Sigmoid colon (tissue), 3 donors: ENCODE results near the gene PLBD1.

ENCODE experiments used
- CTCF ChIP-seq, 4 experiments: fragments of 450-650 bp in 3 of 4; fragments of 200-600 bp in 1 of 4; IDR thresholded peaks; one replicate each; pipeline ENCODE4 v1.5.1; 2016 to 2019; ENCODE audit warnings: antibody characterized with exemption in 4 of 4, mild to moderate bottlenecking in 3 of 4, moderate library complexity in 2 of 4
- POLR2A ChIP-seq, 2 donors: fragments of 450-650 bp; IDR thresholded peaks; one replicate each; pipeline ENCODE4 v1.6.1; 2016; ENCODE audit warnings: antibody characterized with exemption in 2 of 2, mild to moderate bottlenecking in 2 of 2, moderate library complexity in 2 of 2

GRCh38 chr12:14588571-14588970 lies 20.9 kb upstream of the PLBD1 start:
- no peak for TF ChIP-seq CTCF (IDR thresholded peaks at IDR 0.05)
- TF ChIP-seq POLR2A (IDR thresholded peaks at IDR 0.05), result no peak
